Measurements from ENCODE around the gene ABTB2. TPM values are rescaled to one million over a fixed set of nuclear protein-coding genes. Genes with fewer than 3 reads are reported as not detected.

The ABTB2 gene
- total RNA-seq, 1 donor from 2014 or later = 72.8 TPM

DNA sequence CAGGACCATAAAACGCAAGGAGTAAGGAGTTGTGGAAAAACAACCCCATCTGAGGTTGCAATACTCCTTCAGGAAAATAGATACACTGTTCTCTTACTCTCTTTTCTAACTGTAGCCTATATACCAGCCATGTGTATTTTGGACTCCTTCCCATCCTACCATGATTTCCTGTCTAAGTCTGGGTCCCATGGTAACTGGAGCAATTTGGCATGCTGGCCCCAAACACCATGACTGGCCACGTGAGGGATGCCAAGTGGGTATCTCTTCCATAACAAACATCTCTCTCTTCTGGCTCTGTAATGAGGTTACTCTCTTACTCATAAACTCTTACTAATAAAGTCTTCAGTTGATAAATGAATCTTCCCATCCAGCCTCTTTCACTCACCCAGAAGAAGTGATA lies 26.5 kb downstream of the ABTB2 start:
- TF ChIP-seq, protein P1, sequence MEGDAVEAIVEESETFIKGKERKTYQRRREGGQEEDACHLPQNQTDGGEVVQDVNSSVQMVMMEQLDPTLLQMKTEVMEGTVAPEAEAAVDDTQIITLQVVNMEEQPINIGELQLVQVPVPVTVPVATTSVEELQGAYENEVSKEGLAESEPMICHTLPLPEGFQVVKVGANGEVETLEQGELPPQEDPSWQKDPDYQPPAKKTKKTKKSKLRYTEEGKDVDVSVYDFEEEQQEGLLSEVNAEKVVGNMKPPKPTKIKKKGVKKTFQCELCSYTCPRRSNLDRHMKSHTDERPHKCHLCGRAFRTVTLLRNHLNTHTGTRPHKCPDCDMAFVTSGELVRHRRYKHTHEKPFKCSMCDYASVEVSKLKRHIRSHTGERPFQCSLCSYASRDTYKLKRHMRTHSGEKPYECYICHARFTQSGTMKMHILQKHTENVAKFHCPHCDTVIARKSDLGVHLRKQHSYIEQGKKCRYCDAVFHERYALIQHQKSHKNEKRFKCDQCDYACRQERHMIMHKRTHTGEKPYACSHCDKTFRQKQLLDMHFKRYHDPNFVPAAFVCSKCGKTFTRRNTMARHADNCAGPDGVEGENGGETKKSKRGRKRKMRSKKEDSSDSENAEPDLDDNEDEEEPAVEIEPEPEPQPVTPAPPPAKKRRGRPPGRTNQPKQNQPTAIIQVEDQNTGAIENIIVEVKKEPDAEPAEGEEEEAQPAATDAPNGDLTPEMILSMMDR (IDR thresholded peaks at IDR 0.05; ENCODE audit: unreplicated experiment) = no peak
- no peak for DNase-seq (ENCODE audit: low spot score)
- H3K27ac Mint-ChIP-seq (ENCODE audit: unreplicated experiment) = no peak overlapping the region
- H3K27me3 Mint-ChIP-seq (ENCODE audit: unreplicated experiment) = peaks cover 2% of the 10 kb centered on the region
- peaks cover 23% of the 10 kb centered on the region for H3K4me1 Mint-ChIP-seq (ENCODE audit: unreplicated experiment)
- H3K36me3 Mint-ChIP-seq (ENCODE audit: low read depth, unreplicated experiment) = no peaks in the 10 kb centered on the region
- no peaks in the 10 kb centered on the region for H3K9me3 Mint-ChIP-seq (ENCODE audit: unreplicated experiment)
- H3K4me3 Mint-ChIP-seq (ENCODE audit: unreplicated experiment) = no peak overlapping the region

DNA sequence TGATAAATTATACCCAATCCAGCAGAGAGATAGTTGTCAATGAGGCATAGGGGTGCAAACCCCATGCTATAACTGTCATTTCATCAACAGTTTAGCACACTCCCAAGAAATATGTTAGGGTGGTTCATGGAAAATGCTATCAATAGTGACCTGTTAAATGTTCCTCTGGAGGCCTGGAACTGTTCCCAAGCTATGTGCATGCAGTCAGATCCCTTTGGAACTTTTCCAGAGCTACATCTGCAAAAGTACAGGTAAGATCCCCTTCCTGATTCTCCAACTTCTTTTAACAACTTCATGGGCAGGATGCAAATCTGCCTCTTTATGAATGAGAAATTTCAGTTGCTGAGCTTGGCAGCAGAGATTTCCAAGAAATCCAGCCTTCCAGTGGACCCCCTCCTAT lies 27.2 kb downstream of the ABTB2 start:
- TF ChIP-seq, protein P1 (IDR thresholded peaks at IDR 0.05; ENCODE audit: unreplicated experiment) = no peak
- H3K9me3 Mint-ChIP-seq (ENCODE audit: unreplicated experiment) = no peaks in the 10 kb centered on the region
- no peaks in the 10 kb centered on the region for H3K36me3 Mint-ChIP-seq (ENCODE audit: low read depth, unreplicated experiment)
- H3K27me3 Mint-ChIP-seq (ENCODE audit: unreplicated experiment) = peaks cover 2% of the 10 kb centered on the region
- no peak overlapping the region for H3K4me3 Mint-ChIP-seq (ENCODE audit: unreplicated experiment)
- DNase-seq (ENCODE audit: low spot score) = no peak
- peaks cover 23% of the 10 kb centered on the region for H3K4me1 Mint-ChIP-seq (ENCODE audit: unreplicated experiment)
- no peak overlapping the region for H3K27ac Mint-ChIP-seq (ENCODE audit: unreplicated experiment)

DNA sequence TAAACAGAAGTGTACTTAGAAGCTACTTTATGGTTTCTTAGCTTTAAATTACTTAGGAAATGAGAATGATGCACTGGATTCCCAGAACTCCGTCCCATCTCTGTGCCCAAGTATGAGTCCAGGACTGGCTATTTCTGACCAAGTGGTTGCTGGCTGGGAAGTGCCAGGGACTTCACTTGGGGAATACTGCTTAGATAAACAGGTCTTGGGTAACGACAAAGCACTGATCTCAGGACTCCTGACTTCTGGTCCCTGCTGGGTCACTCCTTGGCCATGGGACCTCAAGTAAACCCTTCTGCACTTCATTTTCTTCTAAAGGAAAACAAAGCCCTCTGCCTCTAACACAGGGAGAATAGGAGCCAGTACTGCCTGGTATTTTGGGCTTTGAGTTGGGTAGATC lies 27.9 kb downstream of the ABTB2 start:
- Mint-ChIP-seq H3K4me3 (ENCODE audit: unreplicated experiment) (no peak overlapping the region), H3K9me3 (ENCODE audit: unreplicated experiment) (no peaks in the 10 kb centered on the region), H3K36me3 (ENCODE audit: low read depth, unreplicated experiment) (no peaks in the 10 kb centered on the region), H3K27ac (ENCODE audit: unreplicated experiment) (no peak overlapping the region), H3K27me3 (ENCODE audit: unreplicated experiment) (peaks cover 2% of the 10 kb centered on the region), H3K4me1 (ENCODE audit: unreplicated experiment) (peaks cover 23% of the 10 kb centered on the region)
- TF ChIP-seq, protein P1 (IDR thresholded peaks at IDR 0.05; ENCODE audit: unreplicated experiment) = no peak
- DNase-seq (ENCODE audit: low spot score) = no peak

DNA sequence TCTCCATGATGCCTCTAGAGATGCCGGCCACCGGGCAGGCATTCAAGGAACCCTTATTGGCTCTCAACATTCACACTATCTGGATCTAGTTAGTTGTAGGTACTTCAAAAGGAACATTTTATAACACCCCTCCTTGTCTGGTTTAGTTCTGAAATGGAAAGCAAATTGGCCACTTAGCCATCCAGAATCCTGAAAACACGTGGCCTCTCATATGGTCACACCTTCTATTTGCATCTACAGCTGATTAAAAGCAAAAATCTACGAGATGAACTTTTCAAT lies 29.2 kb downstream of the ABTB2 start:
- TF ChIP-seq, protein P1 (IDR thresholded peaks at IDR 0.05; ENCODE audit: unreplicated experiment) = no peak
- Mint-ChIP-seq H3K4me3 (ENCODE audit: unreplicated experiment) (no peak overlapping the region), H3K27ac (ENCODE audit: unreplicated experiment) (no peak overlapping the region)

DNA sequence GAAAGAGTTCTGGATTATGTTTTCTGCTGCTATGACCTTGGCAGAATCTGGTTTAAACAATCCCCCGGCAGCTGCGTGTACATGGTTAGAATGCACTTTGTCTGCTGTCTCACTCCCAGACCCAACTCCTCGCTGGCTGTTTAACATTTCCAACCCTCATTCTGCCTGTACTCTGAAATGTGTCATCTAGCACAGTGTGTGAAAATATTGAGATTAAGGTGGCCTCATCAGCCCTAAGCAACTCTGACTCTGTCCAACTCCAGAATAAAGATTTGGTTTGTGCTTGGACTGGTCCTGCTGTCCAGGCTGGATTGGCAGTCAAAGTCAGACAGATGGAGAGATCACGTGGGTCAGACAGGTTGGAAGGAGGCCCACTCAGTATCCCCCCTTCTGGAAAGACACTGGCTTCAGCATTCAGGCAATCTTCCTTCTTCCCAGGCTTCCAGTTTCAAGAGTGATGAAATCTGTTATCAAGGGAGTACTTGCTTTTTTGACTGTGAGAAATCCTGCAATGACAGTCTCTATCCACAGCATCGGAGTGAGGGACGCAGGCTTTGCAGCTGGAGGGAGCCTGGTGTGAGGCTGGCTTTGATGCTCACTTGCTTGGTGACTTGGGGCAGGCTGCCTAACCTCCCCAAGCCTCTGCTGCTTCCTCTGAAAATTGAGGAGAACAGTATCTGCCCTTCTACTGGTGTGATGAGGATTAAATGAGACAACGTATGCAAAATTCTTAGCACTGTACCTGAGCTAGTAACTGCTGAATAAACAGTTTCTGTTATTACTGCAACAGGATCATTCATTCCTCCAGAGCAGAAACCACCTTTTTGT lies 29.8 kb downstream of the ABTB2 start:
- no peaks in the 10 kb centered on the region for H3K9me3 Mint-ChIP-seq (ENCODE audit: unreplicated experiment)
- peaks cover 17% of the 10 kb centered on the region for H3K4me1 Mint-ChIP-seq (ENCODE audit: unreplicated experiment)
- no peaks in the 10 kb centered on the region for H3K36me3 Mint-ChIP-seq (ENCODE audit: low read depth, unreplicated experiment)
- H3K4me3 Mint-ChIP-seq (ENCODE audit: unreplicated experiment) = no peak overlapping the region
- DNase-seq (ENCODE audit: low spot score) = no peak
- TF ChIP-seq, protein P1 (IDR thresholded peaks at IDR 0.05; ENCODE audit: unreplicated experiment) = no peak
- H3K27me3 Mint-ChIP-seq (ENCODE audit: unreplicated experiment) = peaks cover 2% of the 10 kb centered on the region
- H3K27ac Mint-ChIP-seq (ENCODE audit: unreplicated experiment) = no peak overlapping the region

More for the DNA sequence above, 29.2 kb downstream of the ABTB2 start:
- no peak for DNase-seq (ENCODE audit: low spot score)
- peaks cover 2% of the 10 kb centered on the region for H3K27me3 Mint-ChIP-seq (ENCODE audit: unreplicated experiment)
- peaks cover 20% of the 10 kb centered on the region for H3K4me1 Mint-ChIP-seq (ENCODE audit: unreplicated experiment)
- no peaks in the 10 kb centered on the region for H3K9me3 Mint-ChIP-seq (ENCODE audit: unreplicated experiment)
- H3K36me3 Mint-ChIP-seq (ENCODE audit: low read depth, unreplicated experiment) = no peaks in the 10 kb centered on the region
